Aorta (tissue), 5 donors: ENCODE measurements around the gene LRP5. TPM values are rescaled to one million over a fixed set of nuclear protein-coding genes. Genes with fewer than 3 reads are reported as not detected.
"Not testable (repeated sequence)": the region's sequence is repeated elsewhere in the genome, so short reads cannot be mapped to it uniquely, and the experiment has no call there.

Experiments used
- ATAC-seq: fragments of 200-7000 bp; cut with Tn5 transposase; one replicate; pipeline ENCODE4 v1.9.1; 2022; ENCODE audit warnings: moderate library complexity; ENCODE audit not compliant: low FRiP score
- DNase-seq, 2 donors: peaks; one replicate each; pipeline ENCODE4 v3.0.0-alpha.2; 2020
- H3K27ac ChIP-seq, 2 donors: one replicate each; pipeline ENCODE4 v1.5.1; 2013; ENCODE audit warnings: low read length in 2 of 2, mild to moderate bottlenecking in 2 of 2, moderate library complexity in 2 of 2, control low read depth in 1 of 2, inconsistent platforms in 1 of 2, low read depth in 1 of 2
- H3K27me3 ChIP-seq, 2 donors: one replicate each; pipeline ENCODE4 v1.6.1; 2013; ENCODE audit warnings: control low read depth in 1 of 2, low read length in 1 of 2, mild to moderate bottlenecking in 1 of 2, moderate library complexity in 1 of 2; ENCODE audit not compliant: insufficient read depth in 2 of 2, control insufficient read depth in 1 of 2
- H3K36me3 ChIP-seq, 2 donors: one replicate each; pipeline ENCODE4 v1.6.1; 2013; ENCODE audit warnings: control low read depth in 1 of 2, low read length in 1 of 2, mild to moderate bottlenecking in 1 of 2; ENCODE audit not compliant: insufficient read depth in 2 of 2, control insufficient read depth in 1 of 2
- H3K4me1 ChIP-seq, 2 donors: one replicate each; pipeline ENCODE4 v1.6.1; 2013; ENCODE audit warnings: low read length in 2 of 2, control low read depth in 1 of 2, mild to moderate bottlenecking in 1 of 2, moderate library complexity in 1 of 2; ENCODE audit not compliant: insufficient read depth in 2 of 2, control insufficient read depth in 1 of 2
- H3K4me3 ChIP-seq, 2 donors: one replicate each; pipeline ENCODE4 v1.5.1; 2013; ENCODE audit warnings: low read length in 2 of 2, control low read depth in 1 of 2, mild to moderate bottlenecking in 1 of 2
- H3K9me3 ChIP-seq: one replicate; pipeline ENCODE4 v1.6.1; 2013; ENCODE audit warnings: mild to moderate bottlenecking, low read length; ENCODE audit not compliant: control insufficient read depth
- WGBS, 2 donors: extraction: QIAGEN DNeasy Blood & Tissue Kit; methylation state at CpG; one replicate each; pipeline ENCODE4 v1.1.7; 2013; 5-methylcytosine and 5-hydroxymethylcytosine counted together
- intact Hi-C, 2 donors: fragments of 100-400 bp; cut with DNase I; formaldehyde crosslinking; loops; one replicate each; pipeline versions ENCODE4 v1.14.2 to v1.15.0; 2022
- polyA plus RNA-seq, 2 donors: library from polyadenylated mRNA; stranded (reverse); fragments of 200-250 nt; gene quantifications; one replicate each; pipeline ENCODE4 v1.2.3, GENCODE V29; 2013
- total RNA-seq, 2 donors: library from RNA; stranded (reverse); fragmentation: NEBNext Ultra II Directional; extraction: Animal tissue kit (Norgen Biotek cat#: 25700); gene quantifications; one replicate each; pipeline ENCODE4 v1.2.1, GENCODE V29; 2021
- donor health status: healthy with polysubstance abuse.
- donor health status: Bipolar disorder and iron deficiency.
- donor health status: DM: no; HTN: no; CAD: no.
- donor health status: DM: no; HTN: no; CAD: no.
- donor health status: DM: yes; HTN: yes; CAD: no.

Gene LRP5
- total and polyA plus RNA-seq, 4 donors = 23.9 to 103 (median 69.5) TPM

GRCh38 chr11:68457898-68458249, 145.5 kb downstream of the LRP5 start:
- ATAC-seq (no peak), DNase-seq (peak; percentile 42 to 68)
- no peak overlapping the region for H3K4me3 ChIP-seq
- H3K9me3 ChIP-seq = no peaks in the 10 kb centered on the region
- WGBS, 2 donors = 83 to 85% methylated on average over 7 of the region's 7 CpGs
- no peaks in the 10 kb centered on the region for H3K27me3 ChIP-seq
- intact Hi-C loops = no loop called here
- H3K4me1 ChIP-seq = no peaks in the 10 kb centered on the region
- no peak overlapping the region for H3K27ac ChIP-seq
- no peaks in the 10 kb centered on the region for H3K36me3 ChIP-seq

GRCh38 chr11:68458340-68458739, 145.9 kb downstream of the LRP5 start:
- H3K4me3 ChIP-seq, H3K27me3 ChIP-seq, H3K9me3 ChIP-seq, H3K36me3 ChIP-seq, H3K27ac ChIP-seq, H3K4me1 ChIP-seq, ATAC-seq, intact Hi-C loops, DNase-seq: not testable (repeated sequence)
- WGBS, 2 donors = 79 to 83% methylated on average over 6 of the region's 6 CpGs

- H3K4me1 ChIP-seq = peaks cover 0 to under 1% of the 10 kb centered on the region in 2 donors
- no peaks in the 10 kb centered on the region for H3K9me3 ChIP-seq
- H3K27me3 ChIP-seq = no peaks in the 10 kb centered on the region
- intact Hi-C loops = loop anchor here (5.0 to 10.0 kb wide), 3 partner anchors 42 to 115 kb away; no protein-coding TSS in a partner anchor
- peak; percentile 97 for ATAC-seq
- no peaks in the 10 kb centered on the region for H3K36me3 ChIP-seq
- WGBS, 2 donors = 4% methylated on average over 51 to 56 of the region's 56 CpGs
- peak overlapping the region; percentile 98 to 99 for H3K4me3 ChIP-seq
- H3K27ac ChIP-seq = peak overlapping the region; percentile 77 to 99
- peak; percentile 98 for DNase-seq
These were observed 147.7 kb downstream of the LRP5 start for GRCh38 chr11:68459886-68460740.

- Histone ChIP-seq H3K4me3 (peak within 1 kb of the TSS; percentile 98 to 99), H3K4me1 (peaks cover 0 to 2% of the 10 kb centered on the region in 2 donors), H3K36me3 (no peaks in the 10 kb centered on the region), H3K27me3 (no peaks in the 10 kb centered on the region), H3K27ac (peak within 1 kb of the TSS; percentile 77 to 99), H3K9me3 (no peaks in the 10 kb centered on the region)
- intact Hi-C loops = loop anchor here (5.0 to 10.0 kb wide), 3 partner anchors 41 to 114 kb away; no protein-coding TSS in a partner anchor
- 0% methylated on average over 34 to 92 of the region's 92 CpGs for WGBS, 2 donors
- ATAC-seq (peak; percentile 74), DNase-seq (no peak)
These were observed 148.6 kb downstream of the LRP5 start, which contains the start of gene PPP6R3 for GRCh38 chr11:68460741-68461574. TSS of gene PPP6R3 (plus strand) at chr11:68460752. CDS start at chr11:68537665, 76,913 bp downstream.

- H3K4me1 ChIP-seq = peaks cover 0 to 3% of the 10 kb centered on the region in 2 donors
- H3K4me3 ChIP-seq = peak overlapping the region; percentile 98 to 99
- WGBS, 2 donors = 1% methylated on average over 12 of the region's 12 CpGs
- DNase-seq = peak in 1 of 2 donors; percentile 49
- H3K27me3 ChIP-seq = no peaks in the 10 kb centered on the region
- ATAC-seq = no peak
- H3K27ac ChIP-seq = no peak overlapping the region
- H3K36me3 ChIP-seq = no peaks in the 10 kb centered on the region
- no peaks in the 10 kb centered on the region for H3K9me3 ChIP-seq
- intact Hi-C loops = loop anchor here (5.0 to 10.0 kb wide), 3 partner anchors 41 to 113 kb away; no protein-coding TSS in a partner anchor
These were observed 149.2 kb downstream of the LRP5 start for GRCh38 chr11:68461575-68461917.

- no peaks in the 10 kb centered on the region for H3K36me3 ChIP-seq
- H3K27me3 ChIP-seq = no peaks in the 10 kb centered on the region
- H3K9me3 ChIP-seq = no peaks in the 10 kb centered on the region
- WGBS, 2 donors = 76 to 81% methylated on average over 1 of the region's 1 CpG
- DNase-seq (no peak), ATAC-seq (no peak)
- H3K4me1 ChIP-seq = peaks cover 0 to 3% of the 10 kb centered on the region in 2 donors
- H3K4me3 ChIP-seq = no peak overlapping the region
- intact Hi-C loops = loop anchor here (5.0 to 10.0 kb wide), 3 partner anchors 39 to 111 kb away; no protein-coding TSS in a partner anchor
- no peak overlapping the region for H3K27ac ChIP-seq
These were observed 151.3 kb downstream of the LRP5 start for GRCh38 chr11:68463714-68464113.

GRCh38 chr11:68467201-68467834, 154.9 kb downstream of the LRP5 start:
- Histone ChIP-seq H3K9me3 (no peaks in the 10 kb centered on the region), H3K27ac (no peak overlapping the region), H3K36me3 (no peaks in the 10 kb centered on the region), H3K27me3 (no peaks in the 10 kb centered on the region), H3K4me1 (peaks cover 10 to 11% of the 10 kb centered on the region in 2 donors), H3K4me3 (no peak overlapping the region)
- ATAC-seq (no peak), DNase-seq (no peak)
- 50 to 55% methylated on average over 8 of the region's 8 CpGs for WGBS, 2 donors
- intact Hi-C loops = loop anchor here in 1 of 2 donors (10.0 kb wide), 1 partner anchor 107 kb away; no protein-coding TSS in a partner anchor

GRCh38 chr11:68468217-68468828, 155.9 kb downstream of the LRP5 start:
- H3K36me3 ChIP-seq = no peaks in the 10 kb centered on the region
- intact Hi-C loops = loop anchor here in 1 of 2 donors (10.0 kb wide), 1 partner anchor 106 kb away; no protein-coding TSS in a partner anchor
- WGBS, 2 donors = 44 to 50% methylated on average over 3 of the region's 3 CpGs
- no peak overlapping the region for H3K27ac ChIP-seq
- DNase-seq (no peak), ATAC-seq (no peak)
- H3K4me3 ChIP-seq = no peak overlapping the region
- peaks cover 10 to 11% of the 10 kb centered on the region in 2 donors for H3K4me1 ChIP-seq
- H3K27me3 ChIP-seq = no peaks in the 10 kb centered on the region
- H3K9me3 ChIP-seq = no peaks in the 10 kb centered on the region
